Cerebellar nuclear complex (tissue), 1 donor: ENCODE data around the gene NCMAP.
"Not testable (repeated sequence)": the region's sequence is repeated elsewhere in the genome, so short reads cannot be mapped to it uniquely, and the experiment has no call there.

ENCODE experiments used
- DNase-seq, 2 experiments: peaks; one replicate each; lab custom pipeline; 2025; lab: John Stamatoyannopoulos, UW

The NCMAP gene

GRCh38 chr1:24555591-24556413 lies at the start of gene NCMAP:
TSS of gene NCMAP (plus strand) at chr1:24556087. CDS start at chr1:24595431, 39,344 bp downstream.
- DNase-seq, result no peak

GRCh38 chr1:24506691-24507381 lies 49.1 kb upstream of the NCMAP start:
- DNase-seq, result no peak

- DNase-seq, result no peak
These were observed 48.5 kb upstream of the NCMAP start for GRCh38 chr1:24507405-24507804.

GRCh38 chr1:24508911-24509310 lies 47.0 kb upstream of the NCMAP start:
- no peak for DNase-seq

GRCh38 chr1:24513706-24514105 lies 42.2 kb upstream of the NCMAP start:
- DNase-seq, result peak in 1 of 2 experiments; percentile 56

- no peak for DNase-seq
These were observed 40.9 kb upstream of the NCMAP start for GRCh38 chr1:24514946-24515345.

GRCh38 chr1:24515671-24516209 lies 40.1 kb upstream of the NCMAP start:
- not testable (repeated sequence) for DNase-seq

GRCh38 chr1:24516506-24516905 lies 39.4 kb upstream of the NCMAP start:
- no peak for DNase-seq

- no peak for DNase-seq
These were observed 38.0 kb upstream of the NCMAP start for GRCh38 chr1:24517898-24518297.

- not testable (repeated sequence) for DNase-seq
These were observed 35.6 kb upstream of the NCMAP start for GRCh38 chr1:24520282-24520681.

GRCh38 chr1:24525606-24526005 lies 30.3 kb upstream of the NCMAP start:
- DNase-seq, result no peak

GRCh38 chr1:24526045-24526444 lies 29.8 kb upstream of the NCMAP start:
- DNase-seq, result no peak

GRCh38 chr1:24526940-24527542 lies 28.8 kb upstream of the NCMAP start:
- no peak for DNase-seq

GRCh38 chr1:24528744-24529143 lies 27.1 kb upstream of the NCMAP start:
- DNase-seq, result no peak

- DNase-seq, result not testable (repeated sequence)
These were observed 26.6 kb upstream of the NCMAP start for GRCh38 chr1:24529292-24529691.

- no peak for DNase-seq
These were observed 20.9 kb upstream of the NCMAP start for GRCh38 chr1:24535021-24535424.

- DNase-seq, result no peak
These were observed 20.1 kb upstream of the NCMAP start for GRCh38 chr1:24535778-24536177.

GRCh38 chr1:24536391-24536840 lies 19.5 kb upstream of the NCMAP start:
- no peak for DNase-seq

GRCh38 chr1:24540051-24540905 lies 15.6 kb upstream of the NCMAP start:
- no peak for DNase-seq

- DNase-seq, result no peak
These were observed 14.8 kb upstream of the NCMAP start for GRCh38 chr1:24540906-24541710.
